Measurements from ENCODE around the gene KCND1.

DNA sequence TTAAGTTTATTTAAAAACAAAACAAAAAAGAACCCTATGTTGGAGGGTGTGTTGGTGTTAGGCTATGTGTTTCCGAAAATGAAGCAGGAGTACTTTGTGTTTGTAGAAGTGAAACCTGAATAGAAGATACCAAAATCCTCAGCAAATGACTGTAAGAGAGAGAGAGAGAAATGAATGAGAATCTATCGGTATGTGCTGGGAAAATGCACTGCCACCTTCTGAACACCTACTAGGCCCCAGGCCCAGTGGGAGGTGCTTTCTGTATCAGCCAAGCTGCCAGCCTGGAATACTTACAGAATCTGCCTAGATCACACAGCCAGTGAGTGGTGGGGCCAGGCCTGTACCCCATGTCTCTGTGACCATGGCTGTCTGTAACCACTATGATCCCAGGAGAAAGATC, 37.9 kb downstream of the KCND1 start:
- no peak for TF ChIP-seq POLR2A (IDR thresholded peaks at IDR 0.05)
- TF ChIP-seq, protein P1, sequence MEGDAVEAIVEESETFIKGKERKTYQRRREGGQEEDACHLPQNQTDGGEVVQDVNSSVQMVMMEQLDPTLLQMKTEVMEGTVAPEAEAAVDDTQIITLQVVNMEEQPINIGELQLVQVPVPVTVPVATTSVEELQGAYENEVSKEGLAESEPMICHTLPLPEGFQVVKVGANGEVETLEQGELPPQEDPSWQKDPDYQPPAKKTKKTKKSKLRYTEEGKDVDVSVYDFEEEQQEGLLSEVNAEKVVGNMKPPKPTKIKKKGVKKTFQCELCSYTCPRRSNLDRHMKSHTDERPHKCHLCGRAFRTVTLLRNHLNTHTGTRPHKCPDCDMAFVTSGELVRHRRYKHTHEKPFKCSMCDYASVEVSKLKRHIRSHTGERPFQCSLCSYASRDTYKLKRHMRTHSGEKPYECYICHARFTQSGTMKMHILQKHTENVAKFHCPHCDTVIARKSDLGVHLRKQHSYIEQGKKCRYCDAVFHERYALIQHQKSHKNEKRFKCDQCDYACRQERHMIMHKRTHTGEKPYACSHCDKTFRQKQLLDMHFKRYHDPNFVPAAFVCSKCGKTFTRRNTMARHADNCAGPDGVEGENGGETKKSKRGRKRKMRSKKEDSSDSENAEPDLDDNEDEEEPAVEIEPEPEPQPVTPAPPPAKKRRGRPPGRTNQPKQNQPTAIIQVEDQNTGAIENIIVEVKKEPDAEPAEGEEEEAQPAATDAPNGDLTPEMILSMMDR (IDR thresholded peaks at IDR 0.05): no peak

All from Peyer's patch (tissue), 4 donors.